GM23338 (cell line): ENCODE results near the gene WDR77.

Experiments
- CREB1 ChIP-seq: fragments of 250-450 bp; sonication (Bioruptor Pico); IDR thresholded peaks from 2 replicates; pipeline ENCODE4 v1.5.0; 2020; ENCODE audit warnings: low read depth, mild to moderate bottlenecking, moderate library complexity
- EZH2 ChIP-seq: fragments of 200-600 bp; sonication (generic); IDR thresholded peaks from one replicate; pipeline ENCODE4 v1.8.0; 2017; ENCODE audit warnings: antibody characterized with exemption, mild to moderate bottlenecking, low read depth; ENCODE audit not compliant: unreplicated experiment
- EZH2phosphoT487 ChIP-seq: fragments of 200-600 bp; sonication (generic); IDR thresholded peaks from one replicate; pipeline ENCODE4 v1.8.1; 2018; ENCODE audit warnings: antibody characterized with exemption; ENCODE audit not compliant: unreplicated experiment
- JUNB ChIP-seq: IDR thresholded peaks from one replicate; pipeline ENCODE4 v1.6.1; 2016; ENCODE audit warnings: antibody characterized with exemption; ENCODE audit not compliant: unreplicated experiment
- NANOG ChIP-seq: IDR thresholded peaks from 2 replicates; pipeline ENCODE4 v1.6.1; 2016; ENCODE audit warnings: antibody characterized with exemption, borderline replicate concordance
- POLR2AphosphoS5 ChIP-seq: IDR thresholded peaks from 2 replicates; pipeline ENCODE4 v1.6.1; 2016; ENCODE audit warnings: antibody characterized with exemption, low read depth
- REST ChIP-seq: IDR thresholded peaks from one replicate; pipeline ENCODE4 v1.6.1; 2018; ENCODE audit warnings: antibody characterized with exemption; ENCODE audit not compliant: unreplicated experiment
- STAT1 ChIP-seq: IDR thresholded peaks from one replicate; pipeline ENCODE4 v1.6.1; 2016; ENCODE audit warnings: antibody characterized with exemption; ENCODE audit not compliant: unreplicated experiment
- ZNF114 ChIP-seq: fragments of 250-450 bp; sonication (Bioruptor Pico); IDR thresholded peaks from 2 replicates; pipeline ENCODE4 v1.5.0; 2020; ENCODE audit warnings: mild to moderate bottlenecking, moderate library complexity
- ZNF331 ChIP-seq: fragments of 250-450 bp; sonication (Bioruptor Pico); IDR thresholded peaks from 2 replicates; pipeline ENCODE4 v1.5.0; 2020; ENCODE audit warnings: low read depth, mild to moderate bottlenecking, moderate library complexity
- TF ChIP-seq, protein P1 (sequence below), 2 experiments: fragments of 200-600 bp in 1 of 2; sonication (generic) in 1 of 2; conservative IDR thresholded peaks; 2 replicates each; pipeline versions ENCODE4 v1.5.1 to v1.6.1; 2016 to 2017; ENCODE audit warnings: antibody characterized with exemption in 2 of 2, low read depth in 2 of 2, mild to moderate bottlenecking in 2 of 2, moderate library complexity in 1 of 2
- TF ChIP-seq, protein P2 (sequence below): IDR thresholded peaks from 2 replicates; pipeline ENCODE4 v1.6.1; 2016; ENCODE audit warnings: antibody characterized with exemption
- TF ChIP-seq, protein P3 (sequence below): fragments of 250-450 bp; sonication (Bioruptor Pico); IDR thresholded peaks from 2 replicates; pipeline ENCODE4 v1.5.0; 2020; ENCODE audit warnings: mild to moderate bottlenecking, moderate library complexity

GRCh38 chr1:111414756-111415155, 34.3 kb downstream of the WDR77 start:
- TF ChIP-seq REST (no peak), EZH2 (no peak), CREB1 (CRISPR knock-in tag) (no peak), POLR2AphosphoS5 (no peak), STAT1 (no peak), EZH2phosphoT487 (no peak), ZNF331 (no peak), ZNF114 (CRISPR knock-in tag) (no peak), JUNB (no peak), NANOG (no peak)
- TF ChIP-seq, protein P1, sequence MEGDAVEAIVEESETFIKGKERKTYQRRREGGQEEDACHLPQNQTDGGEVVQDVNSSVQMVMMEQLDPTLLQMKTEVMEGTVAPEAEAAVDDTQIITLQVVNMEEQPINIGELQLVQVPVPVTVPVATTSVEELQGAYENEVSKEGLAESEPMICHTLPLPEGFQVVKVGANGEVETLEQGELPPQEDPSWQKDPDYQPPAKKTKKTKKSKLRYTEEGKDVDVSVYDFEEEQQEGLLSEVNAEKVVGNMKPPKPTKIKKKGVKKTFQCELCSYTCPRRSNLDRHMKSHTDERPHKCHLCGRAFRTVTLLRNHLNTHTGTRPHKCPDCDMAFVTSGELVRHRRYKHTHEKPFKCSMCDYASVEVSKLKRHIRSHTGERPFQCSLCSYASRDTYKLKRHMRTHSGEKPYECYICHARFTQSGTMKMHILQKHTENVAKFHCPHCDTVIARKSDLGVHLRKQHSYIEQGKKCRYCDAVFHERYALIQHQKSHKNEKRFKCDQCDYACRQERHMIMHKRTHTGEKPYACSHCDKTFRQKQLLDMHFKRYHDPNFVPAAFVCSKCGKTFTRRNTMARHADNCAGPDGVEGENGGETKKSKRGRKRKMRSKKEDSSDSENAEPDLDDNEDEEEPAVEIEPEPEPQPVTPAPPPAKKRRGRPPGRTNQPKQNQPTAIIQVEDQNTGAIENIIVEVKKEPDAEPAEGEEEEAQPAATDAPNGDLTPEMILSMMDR (conservative IDR thresholded peaks at IDR 0.05; ENCODE audit: low read depth in 2 of 2) = no peak
- TF ChIP-seq, protein P2, sequence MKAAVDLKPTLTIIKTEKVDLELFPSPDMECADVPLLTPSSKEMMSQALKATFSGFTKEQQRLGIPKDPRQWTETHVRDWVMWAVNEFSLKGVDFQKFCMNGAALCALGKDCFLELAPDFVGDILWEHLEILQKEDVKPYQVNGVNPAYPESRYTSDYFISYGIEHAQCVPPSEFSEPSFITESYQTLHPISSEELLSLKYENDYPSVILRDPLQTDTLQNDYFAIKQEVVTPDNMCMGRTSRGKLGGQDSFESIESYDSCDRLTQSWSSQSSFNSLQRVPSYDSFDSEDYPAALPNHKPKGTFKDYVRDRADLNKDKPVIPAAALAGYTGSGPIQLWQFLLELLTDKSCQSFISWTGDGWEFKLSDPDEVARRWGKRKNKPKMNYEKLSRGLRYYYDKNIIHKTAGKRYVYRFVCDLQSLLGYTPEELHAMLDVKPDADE = no peak
- TF ChIP-seq, protein P3, sequence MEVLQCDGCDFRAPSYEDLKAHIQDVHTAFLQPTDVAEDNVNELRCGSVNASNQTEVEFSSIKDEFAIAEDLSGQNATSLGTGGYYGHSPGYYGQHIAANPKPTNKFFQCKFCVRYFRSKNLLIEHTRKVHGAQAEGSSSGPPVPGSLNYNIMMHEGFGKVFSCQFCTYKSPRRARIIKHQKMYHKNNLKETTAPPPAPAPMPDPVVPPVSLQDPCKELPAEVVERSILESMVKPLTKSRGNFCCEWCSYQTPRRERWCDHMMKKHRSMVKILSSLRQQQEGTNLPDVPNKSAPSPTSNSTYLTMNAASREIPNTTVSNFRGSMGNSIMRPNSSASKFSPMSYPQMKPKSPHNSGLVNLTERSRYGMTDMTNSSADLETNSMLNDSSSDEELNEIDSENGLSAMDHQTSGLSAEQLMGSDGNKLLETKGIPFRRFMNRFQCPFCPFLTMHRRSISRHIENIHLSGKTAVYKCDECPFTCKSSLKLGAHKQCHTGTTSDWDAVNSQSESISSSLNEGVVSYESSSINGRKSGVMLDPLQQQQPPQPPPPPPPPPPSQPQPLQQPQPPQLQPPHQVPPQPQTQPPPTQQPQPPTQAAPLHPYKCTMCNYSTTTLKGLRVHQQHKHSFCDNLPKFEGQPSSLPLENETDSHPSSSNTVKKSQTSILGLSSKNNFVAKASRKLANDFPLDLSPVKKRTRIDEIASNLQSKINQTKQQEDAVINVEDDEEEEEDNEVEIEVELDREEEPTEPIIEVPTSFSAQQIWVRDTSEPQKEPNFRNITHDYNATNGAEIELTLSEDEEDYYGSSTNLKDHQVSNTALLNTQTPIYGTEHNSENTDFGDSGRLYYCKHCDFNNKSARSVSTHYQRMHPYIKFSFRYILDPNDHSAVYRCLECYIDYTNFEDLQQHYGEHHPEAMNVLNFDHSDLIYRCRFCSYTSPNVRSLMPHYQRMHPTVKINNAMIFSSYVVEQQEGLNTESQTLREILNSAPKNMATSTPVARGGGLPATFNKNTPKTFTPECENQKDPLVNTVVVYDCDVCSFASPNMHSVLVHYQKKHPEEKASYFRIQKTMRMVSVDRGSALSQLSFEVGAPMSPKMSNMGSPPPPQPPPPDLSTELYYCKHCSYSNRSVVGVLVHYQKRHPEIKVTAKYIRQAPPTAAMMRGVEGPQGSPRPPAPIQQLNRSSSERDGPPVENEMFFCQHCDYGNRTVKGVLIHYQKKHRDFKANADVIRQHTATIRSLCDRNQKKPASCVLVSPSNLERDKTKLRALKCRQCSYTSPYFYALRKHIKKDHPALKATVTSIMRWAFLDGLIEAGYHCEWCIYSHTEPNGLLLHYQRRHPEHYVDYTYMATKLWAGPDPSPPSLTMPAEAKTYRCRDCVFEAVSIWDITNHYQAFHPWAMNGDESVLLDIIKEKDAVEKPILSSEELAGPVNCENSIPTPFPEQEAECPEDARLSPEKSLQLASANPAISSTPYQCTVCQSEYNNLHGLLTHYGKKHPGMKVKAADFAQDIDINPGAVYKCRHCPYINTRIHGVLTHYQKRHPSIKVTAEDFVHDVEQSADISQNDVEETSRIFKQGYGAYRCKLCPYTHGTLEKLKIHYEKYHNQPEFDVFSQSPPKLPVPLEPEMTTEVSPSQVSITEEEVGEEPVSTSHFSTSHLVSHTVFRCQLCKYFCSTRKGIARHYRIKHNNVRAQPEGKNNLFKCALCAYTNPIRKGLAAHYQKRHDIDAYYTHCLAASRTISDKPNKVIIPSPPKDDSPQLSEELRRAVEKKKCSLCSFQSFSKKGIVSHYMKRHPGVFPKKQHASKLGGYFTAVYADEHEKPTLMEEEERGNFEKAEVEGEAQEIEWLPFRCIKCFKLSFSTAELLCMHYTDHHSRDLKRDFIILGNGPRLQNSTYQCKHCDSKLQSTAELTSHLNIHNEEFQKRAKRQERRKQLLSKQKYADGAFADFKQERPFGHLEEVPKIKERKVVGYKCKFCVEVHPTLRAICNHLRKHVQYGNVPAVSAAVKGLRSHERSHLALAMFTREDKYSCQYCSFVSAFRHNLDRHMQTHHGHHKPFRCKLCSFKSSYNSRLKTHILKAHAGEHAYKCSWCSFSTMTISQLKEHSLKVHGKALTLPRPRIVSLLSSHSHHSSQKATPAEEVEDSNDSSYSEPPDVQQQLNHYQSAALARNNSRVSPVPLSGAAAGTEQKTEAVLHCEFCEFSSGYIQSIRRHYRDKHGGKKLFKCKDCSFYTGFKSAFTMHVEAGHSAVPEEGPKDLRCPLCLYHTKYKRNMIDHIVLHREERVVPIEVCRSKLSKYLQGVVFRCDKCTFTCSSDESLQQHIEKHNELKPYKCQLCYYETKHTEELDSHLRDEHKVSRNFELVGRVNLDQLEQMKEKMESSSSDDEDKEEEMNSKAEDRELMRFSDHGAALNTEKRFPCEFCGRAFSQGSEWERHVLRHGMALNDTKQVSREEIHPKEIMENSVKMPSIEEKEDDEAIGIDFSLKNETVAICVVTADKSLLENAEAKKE (CRISPR knock-in tag) = no peak
